ENCODE measurements around the gene CD38.

- TF ChIP-seq, protein P1, sequence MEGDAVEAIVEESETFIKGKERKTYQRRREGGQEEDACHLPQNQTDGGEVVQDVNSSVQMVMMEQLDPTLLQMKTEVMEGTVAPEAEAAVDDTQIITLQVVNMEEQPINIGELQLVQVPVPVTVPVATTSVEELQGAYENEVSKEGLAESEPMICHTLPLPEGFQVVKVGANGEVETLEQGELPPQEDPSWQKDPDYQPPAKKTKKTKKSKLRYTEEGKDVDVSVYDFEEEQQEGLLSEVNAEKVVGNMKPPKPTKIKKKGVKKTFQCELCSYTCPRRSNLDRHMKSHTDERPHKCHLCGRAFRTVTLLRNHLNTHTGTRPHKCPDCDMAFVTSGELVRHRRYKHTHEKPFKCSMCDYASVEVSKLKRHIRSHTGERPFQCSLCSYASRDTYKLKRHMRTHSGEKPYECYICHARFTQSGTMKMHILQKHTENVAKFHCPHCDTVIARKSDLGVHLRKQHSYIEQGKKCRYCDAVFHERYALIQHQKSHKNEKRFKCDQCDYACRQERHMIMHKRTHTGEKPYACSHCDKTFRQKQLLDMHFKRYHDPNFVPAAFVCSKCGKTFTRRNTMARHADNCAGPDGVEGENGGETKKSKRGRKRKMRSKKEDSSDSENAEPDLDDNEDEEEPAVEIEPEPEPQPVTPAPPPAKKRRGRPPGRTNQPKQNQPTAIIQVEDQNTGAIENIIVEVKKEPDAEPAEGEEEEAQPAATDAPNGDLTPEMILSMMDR (IDR thresholded peaks at IDR 0.05): no peak
- no peak for TF ChIP-seq ZFX (IDR thresholded peaks at IDR 0.05; ENCODE audit: borderline replicate concordance)
These were observed 8.9 kb upstream of the CD38 start for GRCh38 chr4:15769202-15769601.

All from 22Rv1 (cell line).